Embryonic facial prominence (tissue), 1 donor: ENCODE data around the gene MYO1H.

Experiments
- DNase-seq: peaks from one replicate; pipeline ENCODE4 v3.0.0-alpha.2; 2016; ENCODE audit errors: extremely low spot score

Gene MYO1H

DNA sequence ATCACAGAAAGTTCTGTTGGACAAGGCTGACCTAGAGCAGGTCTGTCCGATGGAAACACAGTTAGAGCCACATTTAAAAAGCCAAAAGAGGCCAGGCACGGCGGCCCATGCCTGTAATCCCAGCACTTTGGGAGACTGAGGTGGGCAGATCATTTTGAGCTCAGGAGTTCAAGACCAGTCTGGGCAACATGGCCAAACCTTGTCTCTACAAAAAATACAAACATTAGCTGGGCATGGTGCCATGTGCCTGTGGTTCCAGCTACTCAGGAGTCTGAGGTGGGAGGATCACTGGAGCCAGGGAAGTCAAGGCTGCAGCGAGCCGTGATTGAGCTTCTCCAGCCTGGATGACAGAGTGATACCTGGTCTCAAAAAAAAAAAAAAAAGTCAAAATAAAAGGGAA lies 144.7 kb downstream of the MYO1H start:
- DNase-seq, result no peak

DNA sequence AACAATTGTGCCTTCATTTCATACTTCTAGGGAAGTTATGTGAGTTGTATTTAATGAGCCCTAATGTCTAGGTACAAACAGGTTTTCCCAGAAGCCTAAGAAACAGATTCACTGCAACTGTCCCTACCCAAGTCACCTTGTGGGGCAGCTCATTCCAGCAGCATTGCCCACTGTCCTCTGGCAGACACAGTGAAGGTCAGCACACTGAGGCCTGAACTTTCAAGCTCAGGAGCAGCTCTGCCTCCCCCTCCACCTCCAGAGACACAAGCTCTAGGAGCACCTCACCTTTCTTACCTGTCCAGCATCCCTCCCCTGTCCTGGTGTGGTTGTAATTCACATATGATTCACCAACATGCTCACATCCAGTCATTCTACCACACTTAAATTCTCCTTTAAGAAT lies 145.4 kb downstream of the MYO1H start:
- no peak for DNase-seq

DNA sequence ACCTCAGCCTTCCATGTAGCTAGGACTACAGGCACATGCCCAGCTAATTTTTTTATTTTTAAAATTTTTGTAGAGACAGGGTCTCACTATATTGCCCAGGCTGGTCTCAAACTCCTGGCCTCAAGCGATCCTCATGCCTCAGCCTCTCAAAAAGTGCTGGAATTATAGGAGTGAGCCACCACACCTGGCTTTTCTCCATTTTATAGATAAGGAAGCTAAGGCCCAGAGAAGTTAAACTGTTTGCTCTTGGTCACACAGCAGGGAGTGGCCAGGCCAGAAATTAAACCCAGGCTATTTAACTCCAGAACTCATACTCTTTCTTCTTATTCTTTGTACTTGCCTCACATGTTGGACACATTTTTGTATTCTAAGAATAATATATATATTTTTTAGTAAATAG lies 146.2 kb downstream of the MYO1H start:
- DNase-seq, result no peak

DNA sequence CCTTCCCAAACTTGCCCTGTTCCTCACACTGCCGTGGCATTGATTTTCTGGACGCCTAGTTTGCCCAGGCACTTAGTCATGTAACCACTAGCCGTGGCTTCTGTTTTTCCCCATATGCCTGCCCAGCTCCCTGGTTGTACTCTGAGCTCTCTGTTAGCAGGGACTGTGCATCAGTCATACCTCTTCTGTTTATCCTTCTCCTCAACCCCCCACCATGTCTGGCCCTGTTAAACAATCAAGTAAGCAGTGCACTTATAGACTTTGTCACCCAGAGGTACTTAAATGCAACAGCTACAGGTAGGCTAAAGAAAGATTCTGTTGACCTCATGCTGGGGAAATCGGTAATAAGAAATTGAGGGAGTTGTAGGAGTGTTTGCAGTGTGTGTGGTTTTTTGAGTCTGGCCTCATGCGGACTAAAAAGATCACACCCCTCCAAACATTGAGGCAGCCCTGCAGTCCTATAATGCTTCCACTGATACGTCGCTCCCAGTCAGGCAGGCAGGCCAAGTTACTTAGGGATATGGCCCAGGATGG lies 146.7 kb downstream of the MYO1H start:
- no peak for DNase-seq

DNA sequence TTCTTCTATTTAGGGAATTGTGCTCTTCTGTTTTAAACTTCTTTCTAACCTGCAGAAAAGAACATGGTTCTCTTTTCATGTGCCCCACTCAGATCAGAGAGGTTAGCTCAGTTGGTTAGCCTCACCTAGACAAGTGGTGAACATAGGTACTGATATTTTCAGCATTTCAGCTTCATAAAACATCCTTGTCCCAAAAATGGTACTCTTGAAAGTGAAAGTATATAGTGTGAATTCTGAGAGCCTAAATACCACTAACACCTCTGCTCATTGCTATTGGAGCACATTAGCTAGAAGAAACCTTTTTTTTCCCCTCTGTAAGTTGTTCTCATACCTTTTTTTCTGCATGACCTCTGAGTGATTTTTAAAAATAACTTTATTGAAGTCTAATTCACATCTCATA lies 147.3 kb downstream of the MYO1H start:
- DNase-seq, result no peak

DNA sequence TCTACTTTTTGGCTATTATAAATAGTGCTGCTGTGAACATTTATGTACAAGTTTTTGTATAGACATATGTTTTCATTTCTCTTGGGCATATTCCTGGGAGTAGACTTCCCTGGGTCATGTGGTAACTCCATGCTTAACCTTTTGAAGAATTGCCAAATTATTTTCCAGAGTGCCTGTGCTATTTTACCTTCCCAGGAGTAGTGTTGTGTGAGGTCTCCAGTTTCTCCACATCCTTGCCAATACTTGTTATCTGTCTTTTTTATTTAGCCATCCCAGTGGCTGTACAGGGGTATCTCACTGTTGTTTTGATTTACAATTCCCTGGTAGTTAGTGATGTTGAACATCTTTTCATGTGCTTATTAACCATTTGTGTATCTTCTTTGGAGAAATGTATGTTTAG lies 148.6 kb downstream of the MYO1H start:
- DNase-seq, result no peak

DNA sequence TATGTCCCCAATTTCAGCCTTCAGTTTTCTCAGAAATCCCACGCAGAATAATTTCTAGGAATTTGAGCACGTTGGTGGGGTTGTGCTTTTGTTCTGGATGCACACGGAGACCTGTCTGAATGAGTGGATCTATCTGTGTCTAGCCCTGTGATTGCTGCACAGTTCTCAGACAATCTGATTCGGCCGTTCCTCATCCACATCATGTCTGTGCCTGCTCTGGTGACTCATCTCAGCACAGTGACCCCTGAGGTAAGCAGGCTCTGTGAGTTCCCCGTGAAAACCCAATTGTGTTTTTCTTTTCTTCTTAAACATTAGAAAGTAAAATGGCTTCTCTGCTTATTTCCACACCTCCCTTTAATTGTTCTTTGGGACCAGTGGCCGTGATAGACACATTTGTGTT lies 150.0 kb downstream of the MYO1H start:
- DNase-seq, result no peak
